Peyer's patch (tissue), 4 donors: Measurements from ENCODE around the gene MIPEP.

Experiments used
- CTCF ChIP-seq, 6 experiments: fragments of 450-650 bp in 4 of 6; fragments of 200-600 bp in 2 of 6; sonication (generic) in 1 of 6; IDR thresholded peaks; one replicate each; pipeline ENCODE4 v1.5.1; 2017 to 2019; ENCODE audit warnings: antibody characterized with exemption in 6 of 6, mild to moderate bottlenecking in 3 of 6, moderate library complexity in 1 of 6
- POLR2A ChIP-seq, 2 donors: fragments of 450-650 bp; IDR thresholded peaks; one replicate each; pipeline ENCODE4 v1.5.1; 2017; ENCODE audit warnings: antibody characterized with exemption in 2 of 2, mild to moderate bottlenecking in 2 of 2, moderate library complexity in 2 of 2

GRCh38 chr13:23685416-23685815 is 203.8 kb downstream of the MIPEP start:
- TF ChIP-seq CTCF (IDR thresholded peaks at IDR 0.05) (no peak), POLR2A (IDR thresholded peaks at IDR 0.05) (no peak)
